ENCODE results near the gene RELN. TPM values are rescaled to one million over a fixed set of nuclear protein-coding genes. Genes with fewer than 3 reads are reported as not detected.

RELN gene
- polyA plus RNA-seq, 2 donors = 0.10 to 0.65 TPM

DNA sequence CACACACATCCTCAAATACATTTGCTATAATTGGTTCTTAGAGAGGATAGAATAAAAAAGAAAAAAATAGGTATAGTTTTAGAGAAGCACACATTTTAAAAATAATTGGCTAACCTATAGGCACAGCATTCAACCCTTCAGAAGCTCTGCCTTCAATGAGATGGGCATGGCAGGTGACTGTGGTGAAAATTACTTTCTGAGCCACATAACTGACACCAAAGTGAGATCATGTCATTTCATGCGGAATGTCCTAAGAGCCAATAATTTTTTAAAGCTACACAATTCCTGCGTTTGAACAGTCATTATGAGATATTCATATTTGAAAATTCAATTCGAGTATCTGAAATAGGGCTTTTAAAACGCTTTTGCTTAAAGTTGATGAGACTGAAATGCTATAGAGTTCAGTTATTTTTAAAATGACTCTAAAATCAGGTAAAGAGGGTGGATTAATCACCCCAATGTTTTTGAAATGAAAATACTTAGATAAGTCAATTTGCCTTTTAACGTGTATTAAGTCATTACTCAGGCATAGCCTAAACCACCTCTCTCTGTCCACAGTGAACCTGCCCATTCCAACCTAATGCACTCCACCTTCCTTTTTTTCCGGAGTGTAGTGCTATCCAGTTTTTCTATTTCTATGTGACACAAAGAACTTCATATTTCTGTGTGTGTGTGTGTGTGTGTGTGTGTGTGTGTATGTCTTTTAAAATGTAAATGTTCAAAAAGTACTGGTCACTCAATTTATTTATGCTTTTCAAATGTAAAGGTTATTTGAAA, 6.1 kb downstream of the RELN start:
- no peak overlapping the region for H3K4me3 ChIP-seq (ENCODE audit: low read depth in 1 of 2, low read length in 2 of 2)
- H3K27me3 ChIP-seq (ENCODE audit: control insufficient read depth in 1 of 2, insufficient read depth in 2 of 2, low read length in 2 of 2) = no peaks in the 10 kb centered on the region
- 63 to 66% methylated on average over 6 of the region's 6 CpGs for WGBS, 2 donors
- H3K4me1 ChIP-seq (ENCODE audit: control insufficient read depth in 2 of 2, insufficient read depth in 2 of 2, low read length in 1 of 2) = no peaks in the 10 kb centered on the region
- no peaks in the 10 kb centered on the region for H3K36me3 ChIP-seq (ENCODE audit: control insufficient read depth in 2 of 2, insufficient read depth in 2 of 2, low read length in 1 of 2)
- no peaks in the 10 kb centered on the region for H3K9me3 ChIP-seq (ENCODE audit: control insufficient read depth in 2 of 2, insufficient read depth in 1 of 2, low read depth in 1 of 2, low read length in 1 of 2)
- H3K27ac ChIP-seq (ENCODE audit: low read depth in 2 of 2, low read length in 1 of 2) = no peak overlapping the region

DNA sequence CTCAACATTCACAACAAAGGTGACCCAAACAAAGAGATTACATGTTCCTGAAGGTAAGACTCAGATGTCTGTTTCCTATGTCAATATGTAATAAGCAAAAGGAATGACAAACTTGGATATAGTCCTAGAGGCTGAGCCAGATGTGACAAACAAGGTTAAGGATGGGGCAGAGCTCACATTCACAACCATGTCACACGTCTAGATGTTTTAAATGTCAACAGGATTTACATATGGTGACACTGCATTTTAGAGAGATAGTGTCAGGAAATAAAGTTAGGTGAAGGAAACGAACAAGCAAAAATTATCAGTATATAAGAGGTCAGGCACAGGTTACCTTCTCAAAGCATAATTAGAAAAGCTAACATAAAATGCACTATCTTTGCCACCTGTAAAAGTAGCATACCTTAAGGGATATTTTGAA, 8.4 kb downstream of the RELN start:
- no peaks in the 10 kb centered on the region for H3K4me1 ChIP-seq (ENCODE audit: control insufficient read depth in 2 of 2, insufficient read depth in 2 of 2, low read length in 1 of 2)
- H3K27me3 ChIP-seq (ENCODE audit: control insufficient read depth in 1 of 2, insufficient read depth in 2 of 2, low read length in 2 of 2) = no peaks in the 10 kb centered on the region
- WGBS, 2 donors = 27 to 32% methylated on average over 2 of the region's 2 CpGs

DNA sequence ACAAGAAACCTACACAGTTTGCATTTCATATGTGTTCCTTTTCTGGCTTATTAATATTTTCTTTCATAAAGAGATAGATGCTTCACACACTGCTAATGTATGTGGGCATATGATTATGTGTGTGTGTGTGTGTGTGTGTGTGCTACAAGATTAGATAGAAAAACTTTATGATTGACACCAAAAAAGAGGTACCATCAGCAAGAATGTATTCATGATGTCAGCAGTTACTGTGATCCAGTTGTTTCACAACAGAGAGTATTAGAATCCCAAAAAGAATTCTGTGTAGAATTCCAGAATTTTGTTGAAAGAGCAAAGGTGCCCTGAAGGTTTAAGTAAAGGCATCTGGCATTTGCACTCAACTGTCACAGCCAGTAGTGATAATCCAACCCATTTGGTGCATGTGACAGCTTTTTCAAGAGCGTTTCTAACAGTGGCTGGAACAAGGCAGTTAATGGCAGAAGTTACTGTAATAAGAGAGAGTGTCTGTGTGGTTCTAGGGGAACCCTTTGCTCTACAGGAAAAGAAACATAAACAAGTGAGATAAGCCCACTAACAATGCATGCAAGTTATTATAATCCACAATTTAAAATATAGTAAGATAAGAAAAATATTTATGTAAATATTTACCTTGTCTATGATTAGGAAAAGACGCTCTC, 16.6 kb downstream of the RELN start:
- WGBS, 2 donors = 24 to 34% methylated on average over 2 of the region's 2 CpGs
- H3K9me3 ChIP-seq (ENCODE audit: control insufficient read depth in 2 of 2, insufficient read depth in 1 of 2, low read depth in 1 of 2, low read length in 1 of 2) = no peaks in the 10 kb centered on the region

More for the DNA sequence above, 8.4 kb downstream of the RELN start:
- H3K36me3 ChIP-seq (ENCODE audit: control insufficient read depth in 2 of 2, insufficient read depth in 2 of 2, low read length in 1 of 2) = no peaks in the 10 kb centered on the region
- H3K9me3 ChIP-seq (ENCODE audit: control insufficient read depth in 2 of 2, insufficient read depth in 1 of 2, low read depth in 1 of 2, low read length in 1 of 2) = no peaks in the 10 kb centered on the region
- H3K4me3 ChIP-seq (ENCODE audit: low read depth in 1 of 2, low read length in 2 of 2) = no peak overlapping the region
- H3K27ac ChIP-seq (ENCODE audit: low read depth in 2 of 2, low read length in 1 of 2) = no peak overlapping the region

DNA sequence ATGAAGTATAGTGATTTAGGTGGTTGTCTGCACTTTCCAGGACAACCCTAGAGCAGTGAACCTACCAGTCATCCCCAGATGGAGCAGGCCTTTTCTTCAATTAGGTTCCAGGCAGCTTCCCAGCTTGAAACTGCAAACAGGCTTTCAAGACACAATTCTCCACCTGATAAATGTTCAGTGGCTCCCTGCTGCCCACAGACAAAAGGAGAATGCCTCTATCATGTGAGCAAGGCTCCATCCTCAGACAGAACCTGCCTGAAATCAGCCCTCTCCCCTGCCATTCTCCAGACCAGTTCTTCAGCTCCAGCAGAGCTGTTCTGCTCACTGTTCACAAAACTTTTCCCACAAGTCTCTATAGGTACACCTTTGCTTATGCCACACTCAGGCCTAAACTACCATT, 22.1 kb downstream of the RELN start:
- Histone ChIP-seq H3K4me3 (ENCODE audit: low read depth in 1 of 2, low read length in 2 of 2) (no peak overlapping the region), H3K9me3 (ENCODE audit: control insufficient read depth in 2 of 2, insufficient read depth in 1 of 2, low read depth in 1 of 2, low read length in 1 of 2) (no peaks in the 10 kb centered on the region), H3K36me3 (ENCODE audit: control insufficient read depth in 2 of 2, insufficient read depth in 2 of 2, low read length in 1 of 2) (no peaks in the 10 kb centered on the region), H3K27ac (ENCODE audit: low read depth in 2 of 2, low read length in 1 of 2) (no peak overlapping the region), H3K4me1 (ENCODE audit: control insufficient read depth in 2 of 2, insufficient read depth in 2 of 2, low read length in 1 of 2) (no peaks in the 10 kb centered on the region), H3K27me3 (ENCODE audit: control insufficient read depth in 1 of 2, insufficient read depth in 2 of 2, low read length in 2 of 2) (no peaks in the 10 kb centered on the region)

More for the DNA sequence above, 16.6 kb downstream of the RELN start:
- Histone ChIP-seq H3K27ac (ENCODE audit: low read depth in 2 of 2, low read length in 1 of 2) (no peak overlapping the region), H3K27me3 (ENCODE audit: control insufficient read depth in 1 of 2, insufficient read depth in 2 of 2, low read length in 2 of 2) (no peaks in the 10 kb centered on the region), H3K4me3 (ENCODE audit: low read depth in 1 of 2, low read length in 2 of 2) (no peak overlapping the region), H3K4me1 (ENCODE audit: control insufficient read depth in 2 of 2, insufficient read depth in 2 of 2, low read length in 1 of 2) (no peaks in the 10 kb centered on the region), H3K36me3 (ENCODE audit: control insufficient read depth in 2 of 2, insufficient read depth in 2 of 2, low read length in 1 of 2) (no peaks in the 10 kb centered on the region)

DNA sequence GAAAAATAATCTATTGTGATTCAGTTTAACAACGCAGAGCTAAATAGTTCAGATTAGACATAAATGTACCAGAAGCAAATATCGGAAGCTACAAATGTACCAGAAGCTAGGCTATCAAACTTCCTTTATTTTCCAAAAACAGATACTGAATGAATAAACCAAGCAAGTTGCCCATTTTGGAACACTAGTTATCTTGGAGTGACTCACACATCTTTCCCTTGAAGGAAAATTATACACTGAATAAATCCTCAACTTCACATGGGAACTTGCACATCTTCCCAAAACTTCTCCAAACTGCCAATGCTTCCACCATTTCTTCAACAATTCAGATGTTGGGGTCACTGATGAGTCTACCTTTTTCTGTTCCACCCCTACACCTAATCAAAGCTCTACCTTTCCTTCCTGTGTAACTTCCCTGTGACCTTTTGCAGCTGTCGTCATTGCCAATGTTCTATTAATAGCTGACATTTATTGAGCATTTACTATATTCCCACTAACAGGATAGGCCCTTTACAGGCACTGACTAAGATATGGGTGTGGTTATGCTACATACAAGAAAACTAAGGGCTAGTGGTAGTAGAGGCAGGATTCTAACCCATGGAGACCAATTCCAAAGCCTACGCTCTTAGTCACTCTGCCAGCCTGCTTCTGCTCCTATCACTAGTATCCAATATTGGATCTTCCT, 22.7 kb downstream of the RELN start:
- H3K27me3 ChIP-seq (ENCODE audit: control insufficient read depth in 1 of 2, insufficient read depth in 2 of 2, low read length in 2 of 2) = no peaks in the 10 kb centered on the region
- no peak overlapping the region for H3K4me3 ChIP-seq (ENCODE audit: low read depth in 1 of 2, low read length in 2 of 2)
- no peaks in the 10 kb centered on the region for H3K9me3 ChIP-seq (ENCODE audit: control insufficient read depth in 2 of 2, insufficient read depth in 1 of 2, low read depth in 1 of 2, low read length in 1 of 2)
- no peaks in the 10 kb centered on the region for H3K4me1 ChIP-seq (ENCODE audit: control insufficient read depth in 2 of 2, insufficient read depth in 2 of 2, low read length in 1 of 2)
- no peaks in the 10 kb centered on the region for H3K36me3 ChIP-seq (ENCODE audit: control insufficient read depth in 2 of 2, insufficient read depth in 2 of 2, low read length in 1 of 2)
- no peak overlapping the region for H3K27ac ChIP-seq (ENCODE audit: low read depth in 2 of 2, low read length in 1 of 2)
- WGBS, 2 donors = 90% methylated on average over 4 of the region's 4 CpGs

DNA sequence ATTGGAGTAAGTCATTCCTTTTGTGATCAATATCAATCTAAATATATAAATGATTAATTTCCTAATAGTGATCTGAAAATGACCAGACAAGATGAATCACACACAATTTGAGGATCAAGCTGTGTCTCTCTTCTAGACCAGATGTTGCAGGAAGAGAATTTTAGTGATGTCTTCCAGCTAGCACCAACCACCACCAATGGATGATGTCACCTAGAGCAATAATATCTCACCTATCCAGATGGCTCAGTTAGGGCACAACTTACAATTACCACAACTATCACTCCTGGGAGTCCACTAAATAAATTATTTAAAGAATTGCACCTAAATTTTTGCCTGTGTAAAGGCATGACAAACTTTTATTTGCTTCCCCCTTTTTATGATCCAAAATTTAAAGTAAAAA, 25.2 kb downstream of the RELN start:
- no peak overlapping the region for H3K4me3 ChIP-seq (ENCODE audit: low read depth in 1 of 2, low read length in 2 of 2)
- H3K9me3 ChIP-seq (ENCODE audit: control insufficient read depth in 2 of 2, insufficient read depth in 1 of 2, low read depth in 1 of 2, low read length in 1 of 2) = no peaks in the 10 kb centered on the region
- no peaks in the 10 kb centered on the region for H3K4me1 ChIP-seq (ENCODE audit: control insufficient read depth in 2 of 2, insufficient read depth in 2 of 2, low read length in 1 of 2)
- no peak overlapping the region for H3K27ac ChIP-seq (ENCODE audit: low read depth in 2 of 2, low read length in 1 of 2)
- no peaks in the 10 kb centered on the region for H3K36me3 ChIP-seq (ENCODE audit: control insufficient read depth in 2 of 2, insufficient read depth in 2 of 2, low read length in 1 of 2)
- H3K27me3 ChIP-seq (ENCODE audit: control insufficient read depth in 1 of 2, insufficient read depth in 2 of 2, low read length in 2 of 2) = no peaks in the 10 kb centered on the region

DNA sequence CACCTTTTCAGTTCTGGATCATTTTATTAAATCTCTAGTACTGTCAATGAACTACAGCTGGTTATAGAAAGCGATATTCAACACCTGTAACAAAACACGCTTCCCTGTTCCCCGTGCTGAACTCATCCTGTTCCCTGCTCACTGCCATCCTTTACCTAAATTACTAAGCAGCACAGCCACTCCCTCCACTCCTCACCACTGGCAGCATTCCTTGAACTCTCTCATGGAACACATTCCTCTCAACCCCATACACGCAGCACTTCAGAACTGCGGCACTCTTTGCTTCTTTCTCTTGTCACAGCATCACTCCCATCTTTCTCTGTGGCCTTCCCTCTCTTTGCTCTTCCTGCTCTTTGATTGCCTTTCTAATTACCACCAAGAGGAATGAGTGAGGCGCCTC, 27.4 kb downstream of the RELN start:
- no peak overlapping the region for H3K27ac ChIP-seq (ENCODE audit: low read depth in 2 of 2, low read length in 1 of 2)
- H3K27me3 ChIP-seq (ENCODE audit: control insufficient read depth in 1 of 2, insufficient read depth in 2 of 2, low read length in 2 of 2) = no peaks in the 10 kb centered on the region
- H3K4me3 ChIP-seq (ENCODE audit: low read depth in 1 of 2, low read length in 2 of 2) = no peak overlapping the region
- H3K36me3 ChIP-seq (ENCODE audit: control insufficient read depth in 2 of 2, insufficient read depth in 2 of 2, low read length in 1 of 2) = no peaks in the 10 kb centered on the region
- WGBS, 2 donors = 62 to 68% methylated on average over 6 of the region's 6 CpGs
- no peaks in the 10 kb centered on the region for H3K4me1 ChIP-seq (ENCODE audit: control insufficient read depth in 2 of 2, insufficient read depth in 2 of 2, low read length in 1 of 2)
- H3K9me3 ChIP-seq (ENCODE audit: control insufficient read depth in 2 of 2, insufficient read depth in 1 of 2, low read depth in 1 of 2, low read length in 1 of 2) = no peaks in the 10 kb centered on the region

DNA sequence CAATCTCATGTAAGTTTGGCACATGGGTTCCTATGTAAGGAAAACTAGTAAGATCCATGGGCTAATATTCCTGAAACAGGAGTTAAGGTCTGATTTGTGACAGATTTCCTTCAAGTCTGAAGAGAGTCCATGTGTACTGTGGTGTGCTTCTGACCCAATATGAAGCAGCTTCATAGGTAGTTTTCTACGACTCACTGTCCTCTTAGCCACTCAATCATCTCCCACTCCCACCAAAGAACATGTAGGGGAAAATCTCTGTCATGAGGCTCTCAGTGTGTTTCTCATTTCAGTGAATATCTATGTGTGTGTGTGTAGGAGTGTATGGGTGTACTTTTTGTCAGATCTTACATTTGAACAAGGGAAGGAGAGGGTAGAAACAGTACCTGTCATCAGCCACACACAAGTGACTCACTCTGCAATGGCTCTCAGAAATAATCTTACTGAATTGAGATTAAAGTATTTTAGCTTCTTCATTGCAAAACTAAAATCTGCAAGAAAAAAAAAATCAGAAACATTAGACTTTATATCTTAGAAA, 31.1 kb downstream of the RELN start:
- Histone ChIP-seq H3K27ac (ENCODE audit: low read depth in 2 of 2, low read length in 1 of 2) (no peak overlapping the region), H3K36me3 (ENCODE audit: control insufficient read depth in 2 of 2, insufficient read depth in 2 of 2, low read length in 1 of 2) (no peaks in the 10 kb centered on the region), H3K4me1 (ENCODE audit: control insufficient read depth in 2 of 2, insufficient read depth in 2 of 2, low read length in 1 of 2) (no peaks in the 10 kb centered on the region), H3K9me3 (ENCODE audit: control insufficient read depth in 2 of 2, insufficient read depth in 1 of 2, low read depth in 1 of 2, low read length in 1 of 2) (no peaks in the 10 kb centered on the region), H3K4me3 (ENCODE audit: low read depth in 1 of 2, low read length in 2 of 2) (no peak overlapping the region), H3K27me3 (ENCODE audit: control insufficient read depth in 1 of 2, insufficient read depth in 2 of 2, low read length in 2 of 2) (no peaks in the 10 kb centered on the region)
- whole genome bisulfite sequencing, 2 donors = 73 to 83% methylated on average over 1 of the region's 1 CpG

DNA sequence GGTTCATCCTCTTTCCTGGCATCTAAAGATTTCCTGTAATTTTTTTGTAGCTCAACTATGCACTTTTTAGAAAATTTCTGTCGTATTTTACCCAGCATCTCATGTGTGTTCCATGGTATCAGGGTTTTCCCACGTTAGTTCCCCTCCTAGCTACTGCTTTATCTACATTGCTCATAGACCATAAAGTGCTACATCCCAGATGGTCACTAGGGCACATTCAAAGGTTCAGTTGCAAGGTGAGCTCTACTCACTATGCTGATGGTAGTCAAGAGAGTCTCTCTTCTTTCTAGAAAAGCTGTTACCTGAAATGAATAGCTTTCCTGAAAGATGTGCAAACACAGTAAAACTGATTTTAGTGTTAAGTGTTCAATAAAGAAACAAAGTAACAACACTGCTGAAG, 33.5 kb downstream of the RELN start:
- no peaks in the 10 kb centered on the region for H3K4me1 ChIP-seq (ENCODE audit: control insufficient read depth in 2 of 2, insufficient read depth in 2 of 2, low read length in 1 of 2)
- WGBS, 2 donors = 57 to 59% methylated on average over 2 of the region's 2 CpGs
- H3K9me3 ChIP-seq (ENCODE audit: control insufficient read depth in 2 of 2, insufficient read depth in 1 of 2, low read depth in 1 of 2, low read length in 1 of 2) = no peaks in the 10 kb centered on the region
- H3K27me3 ChIP-seq (ENCODE audit: control insufficient read depth in 1 of 2, insufficient read depth in 2 of 2, low read length in 2 of 2) = no peaks in the 10 kb centered on the region
- no peak overlapping the region for H3K27ac ChIP-seq (ENCODE audit: low read depth in 2 of 2, low read length in 1 of 2)
- H3K4me3 ChIP-seq (ENCODE audit: low read depth in 1 of 2, low read length in 2 of 2) = no peak overlapping the region
- no peaks in the 10 kb centered on the region for H3K36me3 ChIP-seq (ENCODE audit: control insufficient read depth in 2 of 2, insufficient read depth in 2 of 2, low read length in 1 of 2)
